ENCODE measurements around the gene STXBP2.

STXBP2 gene

DNA sequence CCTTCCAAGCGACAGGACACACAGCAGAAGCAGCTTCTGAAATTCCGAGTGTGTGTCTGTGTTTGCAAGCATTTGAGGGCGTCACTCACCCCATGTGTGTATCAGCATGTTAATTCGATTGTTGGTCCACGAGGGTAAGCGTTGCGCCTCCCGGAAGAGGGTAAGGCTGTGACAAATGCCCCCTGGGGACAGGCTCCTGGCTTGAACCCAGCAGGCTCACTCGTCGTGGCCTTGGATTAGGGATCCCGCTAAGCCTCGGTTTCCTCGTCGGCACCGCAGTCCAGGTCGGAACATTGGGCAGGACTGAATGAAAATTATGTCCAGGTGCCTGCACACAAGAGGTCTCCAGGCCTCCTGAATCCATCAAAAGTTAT, 606 bp upstream of the STXBP2 start:
- no peak overlapping the region for H3K4me3 ChIP-seq (ENCODE audit: low read depth, low read length)
- TF ChIP-seq, protein P1, sequence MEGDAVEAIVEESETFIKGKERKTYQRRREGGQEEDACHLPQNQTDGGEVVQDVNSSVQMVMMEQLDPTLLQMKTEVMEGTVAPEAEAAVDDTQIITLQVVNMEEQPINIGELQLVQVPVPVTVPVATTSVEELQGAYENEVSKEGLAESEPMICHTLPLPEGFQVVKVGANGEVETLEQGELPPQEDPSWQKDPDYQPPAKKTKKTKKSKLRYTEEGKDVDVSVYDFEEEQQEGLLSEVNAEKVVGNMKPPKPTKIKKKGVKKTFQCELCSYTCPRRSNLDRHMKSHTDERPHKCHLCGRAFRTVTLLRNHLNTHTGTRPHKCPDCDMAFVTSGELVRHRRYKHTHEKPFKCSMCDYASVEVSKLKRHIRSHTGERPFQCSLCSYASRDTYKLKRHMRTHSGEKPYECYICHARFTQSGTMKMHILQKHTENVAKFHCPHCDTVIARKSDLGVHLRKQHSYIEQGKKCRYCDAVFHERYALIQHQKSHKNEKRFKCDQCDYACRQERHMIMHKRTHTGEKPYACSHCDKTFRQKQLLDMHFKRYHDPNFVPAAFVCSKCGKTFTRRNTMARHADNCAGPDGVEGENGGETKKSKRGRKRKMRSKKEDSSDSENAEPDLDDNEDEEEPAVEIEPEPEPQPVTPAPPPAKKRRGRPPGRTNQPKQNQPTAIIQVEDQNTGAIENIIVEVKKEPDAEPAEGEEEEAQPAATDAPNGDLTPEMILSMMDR (IDR thresholded peaks at IDR 0.05; ENCODE audit: borderline replicate concordance, insufficient read depth, low read depth, low read length) = no peak

DNA sequence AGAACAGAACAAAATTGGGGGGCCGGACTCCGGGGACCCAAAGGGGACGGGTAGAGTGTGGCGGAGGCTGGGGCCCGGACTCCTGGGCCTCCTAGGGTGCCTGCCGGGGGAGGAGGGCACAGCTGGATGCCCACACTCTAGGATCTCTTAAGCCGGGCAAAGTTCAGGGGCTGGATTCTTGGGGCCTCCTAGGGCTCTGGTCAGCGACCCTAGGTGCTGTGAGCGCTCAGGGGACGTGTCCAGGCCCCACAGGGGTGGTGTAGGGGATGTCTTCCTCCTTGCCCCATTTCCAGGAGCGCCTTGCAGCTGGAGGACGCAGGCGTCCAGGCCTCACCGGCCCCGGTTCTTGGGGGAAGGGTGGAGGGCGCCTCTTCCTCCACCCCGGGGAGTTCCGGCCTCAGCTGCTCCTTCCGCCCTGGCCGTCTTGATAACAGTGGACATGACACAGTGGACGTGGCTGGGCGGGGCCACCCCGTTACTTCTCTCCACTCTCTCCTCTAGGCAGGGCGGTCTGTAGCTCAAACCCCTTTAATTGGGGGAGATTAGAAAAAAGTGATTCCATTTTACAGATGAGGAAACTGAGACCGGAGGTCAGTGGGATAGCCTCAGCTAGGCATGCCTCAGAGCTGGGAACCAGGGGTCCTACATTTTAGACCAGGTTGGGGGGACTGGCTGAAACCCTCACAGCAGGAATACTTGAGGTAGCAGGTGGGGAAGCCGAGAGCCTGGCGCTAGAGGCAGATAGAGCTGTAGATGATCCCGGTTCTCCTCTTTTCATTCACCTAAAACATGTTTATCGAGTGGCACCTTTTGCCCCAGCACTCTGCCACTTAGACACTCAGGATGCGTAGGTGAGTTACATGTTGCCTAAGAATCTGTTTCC, 705 bp downstream of the STXBP2 start:
- TF ChIP-seq, protein P1 (IDR thresholded peaks at IDR 0.05; ENCODE audit: borderline replicate concordance, insufficient read depth, low read depth, low read length) = no peak
- H3K4me3 ChIP-seq (ENCODE audit: low read depth, low read length) = peak overlapping the region; percentile 66

DNA sequence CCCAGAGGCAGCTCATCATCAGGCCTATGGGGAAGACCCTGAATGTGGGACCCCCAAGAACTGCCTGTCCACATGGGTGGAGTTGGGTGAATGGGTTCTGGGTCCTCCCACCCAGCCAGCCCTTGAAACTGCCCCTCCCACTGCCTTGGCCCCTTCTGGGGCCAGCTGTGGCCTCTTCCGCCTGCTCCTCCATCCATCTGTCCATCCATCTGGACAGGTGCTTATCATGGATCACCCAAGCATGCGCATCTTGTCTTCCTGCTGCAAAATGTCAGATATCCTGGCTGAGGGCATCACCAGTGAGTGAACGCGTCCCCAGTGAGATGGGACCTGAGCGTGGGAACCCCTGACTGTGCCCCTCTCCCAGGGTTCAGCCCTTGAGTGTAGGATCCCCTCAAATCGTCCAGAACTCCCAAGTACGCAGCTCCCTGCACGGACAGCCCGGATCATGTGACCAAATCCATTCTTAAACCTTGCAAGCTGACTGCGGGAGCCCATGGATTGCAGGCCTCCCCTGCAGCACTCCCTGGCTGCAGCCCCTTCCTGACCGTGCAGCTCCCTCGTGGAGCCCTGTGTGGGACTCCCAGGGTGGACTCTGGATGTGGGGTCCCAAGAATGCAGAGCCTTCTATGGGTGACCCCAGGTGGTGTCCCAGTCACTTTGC, 2.0 kb downstream of the STXBP2 start:
- no peak overlapping the region for H3K4me3 ChIP-seq (ENCODE audit: low read depth, low read length)
- TF ChIP-seq, protein P1 (IDR thresholded peaks at IDR 0.05; ENCODE audit: borderline replicate concordance, insufficient read depth, low read depth, low read length) = no peak

- H3K4me3 ChIP-seq (ENCODE audit: low read depth, low read length) = no peak overlapping the region
- TF ChIP-seq, protein P1 (IDR thresholded peaks at IDR 0.05; ENCODE audit: borderline replicate concordance, insufficient read depth, low read depth, low read length) = no peak
Observed at GRCh38 chr19:7639863-7640348, 3.0 kb downstream of the STXBP2 start.

DNA sequence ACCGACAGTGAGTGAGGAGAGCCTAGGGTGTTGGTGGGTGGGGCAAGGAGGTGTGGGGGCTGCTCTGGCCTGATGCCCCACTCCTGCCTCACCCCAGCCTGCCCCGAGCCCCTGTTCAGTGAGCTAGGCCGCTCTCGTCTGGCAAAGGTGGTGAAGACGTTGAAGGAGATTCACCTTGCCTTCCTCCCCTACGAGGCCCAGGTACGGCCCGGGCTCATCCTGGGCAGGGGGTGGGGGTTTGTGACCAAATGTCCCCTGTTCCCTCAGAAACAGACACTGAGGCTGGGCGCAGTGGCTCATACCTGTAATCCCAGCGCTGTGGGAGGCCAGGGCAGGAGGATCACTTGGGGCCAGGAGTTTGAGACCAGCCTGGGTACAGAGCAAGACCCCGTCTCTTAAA, 3.9 kb downstream of the STXBP2 start:
- H3K4me3 ChIP-seq (ENCODE audit: low read depth, low read length) = no peak overlapping the region
- TF ChIP-seq, protein P1 (IDR thresholded peaks at IDR 0.05; ENCODE audit: borderline replicate concordance, insufficient read depth, low read depth, low read length) = no peak

DNA sequence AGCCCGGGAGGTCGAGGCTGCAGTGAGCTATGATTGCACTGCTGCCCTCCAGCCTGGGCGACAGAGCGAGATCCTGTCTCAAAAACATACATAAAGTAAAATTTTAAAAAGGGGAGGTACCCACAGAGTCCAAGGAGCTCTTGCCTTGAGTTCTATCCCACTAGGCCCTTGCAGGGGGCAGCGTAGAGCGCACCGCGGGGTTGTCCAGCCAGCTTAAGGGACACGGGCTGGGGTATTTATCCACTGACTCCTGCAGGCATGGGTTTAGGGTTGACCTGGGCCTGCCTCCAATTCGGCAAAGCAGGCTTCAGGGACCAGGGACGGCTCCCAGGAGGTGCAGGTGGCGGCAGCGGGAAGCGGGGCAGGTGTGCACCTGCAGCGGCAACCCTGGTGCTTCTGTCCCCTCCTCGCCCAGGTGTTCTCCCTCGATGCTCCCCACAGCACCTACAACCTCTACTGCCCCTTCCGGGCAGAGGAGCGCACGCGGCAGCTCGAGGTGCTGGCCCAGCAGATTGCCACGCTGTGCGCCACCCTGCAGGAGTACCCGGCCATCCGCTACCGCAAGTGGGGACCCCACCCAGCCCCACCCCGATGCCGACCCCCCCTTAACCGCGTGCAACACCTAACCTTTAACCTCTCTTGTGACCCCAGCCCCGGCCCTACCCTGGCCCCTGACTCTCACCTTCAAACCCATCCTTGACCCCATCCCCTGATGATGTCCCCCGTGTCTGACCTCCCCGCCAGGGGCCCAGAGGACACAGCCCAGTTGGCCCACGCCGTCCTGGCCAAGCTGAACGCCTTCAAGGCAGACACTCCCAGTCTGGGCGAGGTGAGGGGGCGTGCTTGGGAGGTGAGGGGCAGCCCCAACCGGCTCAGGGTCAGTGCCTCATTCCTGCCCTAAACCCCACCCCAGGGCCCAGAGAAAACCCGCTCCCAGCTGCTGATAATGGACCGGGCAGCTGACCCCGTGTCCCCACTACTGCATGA, 4.7 kb downstream of the STXBP2 start:
- TF ChIP-seq, protein P1 (IDR thresholded peaks at IDR 0.05; ENCODE audit: borderline replicate concordance, insufficient read depth, low read depth, low read length) = no peak
- H3K4me3 ChIP-seq (ENCODE audit: low read depth, low read length) = no peak overlapping the region

Data from GM12875 (cell line).